T follicular helper cell (primary cell): Measurements from ENCODE around the gene TMEM255B.
"Not testable (repeated sequence)": the region's sequence is repeated elsewhere in the genome, so short reads cannot be mapped to it uniquely, and the experiment has no call there.

Source experiments
- DNase-seq: peaks from one replicate; pipeline ENCODE4 v3.0.0-alpha.2; 2020; ENCODE audit warnings: low read depth

The TMEM255B gene

GRCh38 chr13:113787694-113788093, 28.7 kb downstream of the TMEM255B start:
- no peak for DNase-seq

DNA sequence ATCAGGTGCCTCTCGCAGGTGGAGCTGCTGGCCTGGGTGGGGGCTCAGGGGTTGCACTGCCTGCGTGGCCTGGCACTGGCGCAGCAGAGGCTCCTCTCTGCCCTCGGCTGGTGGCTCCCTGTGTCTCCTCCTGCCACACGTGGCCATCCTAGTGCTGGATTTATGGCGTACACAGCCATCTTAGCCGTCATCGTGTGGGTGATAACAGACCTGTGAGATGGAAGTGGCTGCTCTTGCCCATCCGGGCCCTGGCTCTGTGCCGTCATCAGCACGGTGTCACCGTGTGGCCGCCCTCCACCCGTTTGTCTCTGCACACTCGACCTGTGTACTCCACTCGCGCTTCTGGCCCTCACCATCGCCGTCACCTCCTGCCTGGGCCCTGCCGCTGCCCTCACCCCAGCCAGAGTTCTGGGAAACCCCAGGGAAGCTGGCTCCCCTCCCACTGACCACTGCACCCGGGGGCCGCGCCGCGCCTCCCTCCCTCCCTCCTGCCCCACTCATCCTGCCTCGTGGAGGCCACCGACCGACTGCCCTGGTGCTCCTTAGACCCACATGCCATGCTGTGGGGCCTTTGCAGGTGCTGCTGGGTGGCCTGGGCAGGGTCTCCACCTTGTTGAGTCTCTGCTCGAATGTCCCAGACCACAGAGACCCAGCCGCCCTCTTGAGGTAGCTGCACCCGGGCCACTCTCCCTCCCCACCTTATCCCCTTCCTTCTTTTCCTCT, 29.5 kb downstream of the TMEM255B start:
- no peak for DNase-seq

DNA sequence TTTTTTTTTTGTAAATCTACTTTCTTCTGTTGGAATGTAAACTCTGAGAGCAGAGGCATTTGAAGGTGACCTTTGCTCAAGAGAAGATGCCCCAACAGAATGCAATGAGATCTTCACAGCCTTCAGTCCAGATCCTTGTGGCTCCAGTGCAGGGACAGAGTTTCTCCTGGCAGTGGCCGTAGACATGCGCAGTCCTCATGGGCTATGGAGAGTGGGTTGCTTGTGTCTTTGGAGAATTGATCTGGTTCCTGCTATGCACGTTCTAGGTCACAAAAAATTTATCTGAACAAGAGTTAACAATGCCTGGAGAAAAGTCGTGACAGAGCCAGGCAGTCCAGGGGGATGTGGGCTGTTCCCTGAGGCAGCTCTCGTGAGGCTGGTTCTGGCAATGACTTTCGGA, 30.1 kb downstream of the TMEM255B start:
- DNase-seq, result no peak

DNA sequence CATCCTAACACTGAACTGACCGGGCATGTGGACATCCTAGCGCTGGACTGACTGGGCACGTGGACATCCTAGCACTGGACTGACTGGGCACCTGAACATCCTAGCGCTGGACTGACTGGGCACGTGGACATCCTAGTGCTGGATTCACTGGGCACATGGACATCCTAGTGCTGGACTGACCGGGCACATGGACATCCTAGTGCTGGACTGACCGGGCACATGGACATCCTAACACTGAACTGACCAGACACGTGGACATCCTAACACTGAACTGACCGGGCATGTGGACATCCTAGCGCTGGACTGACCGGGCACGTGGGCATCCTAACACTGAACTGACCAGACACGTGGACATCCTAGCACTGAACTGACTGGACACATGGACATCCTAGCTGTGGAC, 30.9 kb downstream of the TMEM255B start:
- DNase-seq, result not testable (repeated sequence)

DNA sequence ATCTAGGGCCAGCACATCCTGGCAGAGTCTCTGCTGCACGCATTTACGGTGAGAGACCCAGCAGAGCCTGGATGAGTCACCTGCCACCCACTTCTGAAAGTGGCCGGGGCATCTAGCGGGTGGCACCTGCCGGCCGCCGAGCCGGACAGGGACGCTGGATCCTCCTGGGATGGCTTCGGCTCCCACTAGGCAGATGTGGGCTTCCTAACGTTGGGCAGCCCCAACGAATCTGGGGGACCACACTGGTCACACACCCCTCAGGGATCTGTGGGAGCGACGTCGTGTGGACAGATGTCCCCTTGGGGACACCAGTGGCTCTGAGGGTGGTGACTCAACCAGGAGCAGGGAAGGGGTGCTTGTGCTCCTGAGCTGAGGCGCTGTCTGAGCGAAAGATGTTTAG, 32.2 kb downstream of the TMEM255B start:
- DNase-seq, result no peak

GRCh38 chr13:113791761-113792160, 32.7 kb downstream of the TMEM255B start:
- no peak for DNase-seq

DNA sequence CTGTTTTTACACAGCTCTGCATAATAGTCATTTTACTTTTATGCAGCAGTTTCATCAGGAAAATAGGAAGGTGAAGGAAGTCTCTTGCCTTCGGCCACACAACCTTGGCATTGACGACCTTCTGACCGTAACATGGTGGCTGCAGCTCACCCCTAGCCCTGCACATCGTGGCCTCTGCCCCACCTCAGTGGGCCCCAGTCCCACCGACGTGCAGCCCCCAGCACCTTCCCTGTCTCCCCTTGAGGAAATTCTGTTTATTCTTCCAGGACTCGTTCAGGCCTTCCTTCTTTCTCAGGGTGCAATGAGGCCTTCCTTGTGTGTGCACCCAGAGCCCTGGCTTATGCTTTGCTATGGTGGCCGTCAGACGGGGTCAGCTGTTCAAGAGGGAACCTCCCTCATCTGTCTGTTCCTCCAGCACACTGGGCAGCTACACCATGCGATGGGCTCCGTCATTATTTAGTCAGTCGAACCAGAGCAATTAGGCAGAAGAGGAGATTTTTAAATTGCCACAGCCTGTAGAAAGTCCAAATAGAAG, 33.3 kb downstream of the TMEM255B start:
- DNase-seq, result no peak

GRCh38 chr13:113792886-113793717, 34.1 kb downstream of the TMEM255B start:
- no peak for DNase-seq

DNA sequence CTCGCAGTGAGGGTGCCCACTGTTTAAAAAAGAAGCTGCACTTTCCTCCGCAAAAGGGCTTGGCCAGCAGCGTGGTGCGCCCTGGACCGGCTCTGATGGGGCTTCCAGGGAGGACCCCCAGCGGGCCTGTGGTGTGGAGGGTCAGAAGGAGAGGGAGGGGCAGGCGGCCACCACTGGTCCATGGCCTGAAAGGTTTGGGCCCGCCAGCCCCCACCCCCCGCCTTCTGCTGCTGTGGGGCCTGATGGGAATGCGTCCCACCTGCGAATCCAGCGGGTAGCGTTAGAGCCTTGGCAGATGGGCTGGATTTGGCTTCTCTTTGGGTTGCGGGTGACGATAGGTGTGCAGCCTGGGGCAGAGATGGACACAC, 34.7 kb downstream of the TMEM255B start:
- no peak for DNase-seq

DNA sequence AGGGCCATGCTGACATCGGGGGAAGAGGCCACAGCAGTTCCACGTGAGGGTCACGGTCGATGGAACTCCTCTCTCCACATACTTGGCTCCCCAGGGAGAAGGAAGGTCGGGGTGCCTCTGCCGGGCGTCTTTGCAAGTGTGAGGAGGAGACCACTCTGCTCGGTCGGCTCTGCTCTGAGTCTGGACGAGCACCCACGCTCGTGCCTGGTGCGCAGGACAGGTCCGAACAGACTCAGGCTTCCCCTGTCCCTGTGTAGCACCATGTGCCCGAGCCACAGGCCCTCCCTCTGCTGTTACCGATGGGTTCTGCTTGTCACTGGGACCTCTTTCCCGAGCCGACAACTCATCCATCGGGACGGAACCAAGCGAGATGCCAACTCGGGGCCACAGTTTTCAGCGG, 35.1 kb downstream of the TMEM255B start:
- no peak for DNase-seq

- no peak for DNase-seq
These were observed 35.7 kb downstream of the TMEM255B start for GRCh38 chr13:113794764-113795173.

DNA sequence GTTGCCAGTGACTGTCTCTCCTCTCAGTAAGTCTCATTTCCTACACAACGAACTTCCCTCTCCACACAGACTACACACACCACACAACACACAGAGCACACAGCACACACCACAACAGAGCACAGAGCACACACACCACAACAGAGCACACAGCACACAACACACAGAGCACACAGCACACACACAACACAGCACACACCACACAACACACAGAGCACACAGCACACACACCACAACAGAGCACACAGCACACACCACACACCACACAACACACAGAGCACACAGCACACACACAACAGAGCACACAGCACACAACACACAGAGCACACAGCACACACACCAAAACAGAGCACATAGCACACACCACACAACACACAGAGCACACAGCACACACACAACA, 36.3 kb downstream of the TMEM255B start:
- not testable (repeated sequence) for DNase-seq

- DNase-seq, result no peak
These were observed 37.4 kb downstream of the TMEM255B start for GRCh38 chr13:113796211-113796963.

DNA sequence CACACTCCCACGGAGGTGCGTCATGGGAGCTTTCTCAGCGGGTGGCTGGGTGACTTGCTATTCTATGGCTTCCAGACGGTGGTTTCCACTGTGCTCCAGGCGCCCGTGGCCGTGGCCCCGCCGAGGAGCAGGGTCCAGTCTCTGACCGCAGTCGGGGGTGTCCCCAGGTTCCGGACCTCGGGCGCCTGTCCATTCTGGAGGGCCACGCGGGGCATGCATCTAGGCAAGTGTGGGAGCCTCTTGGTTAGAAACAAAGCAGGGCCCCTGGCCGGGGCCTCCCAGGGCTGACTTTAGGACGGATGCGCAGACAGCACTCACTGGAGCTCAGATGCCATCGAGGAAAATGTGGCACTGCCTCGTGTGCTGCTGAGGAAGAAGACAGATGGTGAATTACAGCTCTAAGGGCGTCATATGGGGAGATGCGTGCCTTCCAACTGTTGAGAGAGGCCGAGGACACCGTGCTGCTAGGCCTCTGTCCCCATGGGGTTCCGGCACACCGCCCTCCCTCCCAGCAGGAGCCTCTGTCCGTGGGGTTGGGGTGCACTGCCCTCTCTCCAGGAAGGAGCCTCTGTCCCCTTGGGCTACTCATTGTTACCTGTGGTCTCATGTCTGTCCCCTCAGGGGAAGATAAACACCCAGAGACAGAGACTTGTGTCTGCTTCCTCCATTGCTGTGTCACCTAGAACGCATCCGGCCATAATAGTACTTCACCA, 38.1 kb downstream of the TMEM255B start:
- no peak for DNase-seq

- DNase-seq, result no peak
These were observed 39.3 kb downstream of the TMEM255B start for GRCh38 chr13:113798200-113798811.

DNA sequence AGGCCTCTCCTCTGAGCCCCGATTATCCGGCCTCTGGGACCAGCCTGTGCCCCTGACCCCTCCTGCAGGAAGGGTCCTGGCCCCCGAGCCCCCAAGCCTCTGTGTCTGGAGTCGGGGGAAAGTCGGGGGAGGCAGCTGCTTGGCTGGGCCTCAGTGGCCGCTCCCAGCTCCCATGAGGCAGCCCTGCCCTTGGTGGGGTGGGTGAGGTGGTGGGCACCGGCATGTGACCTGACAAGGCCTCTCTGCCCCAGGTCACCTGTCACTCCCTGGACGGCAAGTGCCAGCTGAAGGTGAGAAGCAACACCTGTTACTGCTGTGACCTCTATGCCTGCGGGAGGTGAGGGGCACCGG, 41.5 kb downstream of the TMEM255B start:
- no peak for DNase-seq

GRCh38 chr13:113801289-113801961, 42.4 kb downstream of the TMEM255B start:
- no peak for DNase-seq

- no peak for DNase-seq
These were observed 43.1 kb downstream of the TMEM255B start for GRCh38 chr13:113802090-113802531.

GRCh38 chr13:113802761-113803160, 43.7 kb downstream of the TMEM255B start:
- DNase-seq, result no peak

- DNase-seq, result no peak
These were observed 44.5 kb downstream of the TMEM255B start for GRCh38 chr13:113803409-113804016.
